Right lobe of liver (tissue), 6 donors: ENCODE measurements around the gene LRMDA. TPM values are rescaled to one million over a fixed set of nuclear protein-coding genes. Genes with fewer than 3 reads are reported as not detected.

Source experiments
- ATAC-seq, 4 donors: fragments of 200-7000 bp; cut with Tn5 transposase; one replicate each; pipeline ENCODE4 v1.9.1; 2020; ENCODE audit warnings: mild to moderate bottlenecking in 4 of 4, moderate library complexity in 4 of 4
- DNase-seq, 3 donors: peaks; one replicate each; pipeline ENCODE4 v3.0.0-alpha.2; 2020
- H3K27ac ChIP-seq, 3 donors: fragments of 200-600 bp; one replicate each; pipeline ENCODE4 v1.8.0; 2022
- H3K27me3 ChIP-seq, 2 donors: fragments of 200-600 bp; one replicate each; pipeline ENCODE4 v1.8.0; 2022
- H3K36me3 ChIP-seq, 4 donors: fragments of 200-600 bp; sonication (generic) in 1 of 4; one replicate each; pipeline versions ENCODE4 v1.5.1 to v1.8.0; 2017 to 2022; ENCODE audit warnings: control low read depth in 1 of 4
- H3K4me1 ChIP-seq, 4 donors: fragments of 200-600 bp; sonication (generic) in 1 of 4; one replicate each; pipeline versions ENCODE4 v1.5.1 to v1.8.0; 2017 to 2022; ENCODE audit warnings: control low read depth in 1 of 4
- H3K4me3 ChIP-seq, 3 donors: fragments of 200-600 bp; one replicate each; pipeline ENCODE4 v1.8.0; 2022
- H3K9me3 ChIP-seq, 4 donors: fragments of 200-600 bp; sonication (generic) in 1 of 4; one replicate each; pipeline versions ENCODE4 v1.5.1 to v1.8.0; 2017 to 2022; ENCODE audit warnings: control low read depth in 1 of 4
- POLR2A ChIP-seq: fragments of 450-650 bp; IDR thresholded peaks from one replicate; pipeline ENCODE4 v1.6.1; 2017; ENCODE audit warnings: antibody characterized with exemption, mild to moderate bottlenecking
- WGBS: methylation state at CpG from one replicate; pipeline ENCODE4 v1.1.6; 2018; ENCODE audit warnings: low coverage, low lambda C conversion rate; ENCODE audit not compliant: insufficient coverage; ENCODE audit errors: missing lambda C conversion rate; 5-methylcytosine and 5-hydroxymethylcytosine counted together
- intact Hi-C, 2 donors: fragments of 100-400 bp; cut with DNase I; formaldehyde crosslinking; loops; one replicate each; pipeline versions ENCODE4 v1.11.2 to v1.14.1; 2022
- total RNA-seq, 6 experiments: library from RNA; depleted of rRNA in 2 of 6; stranded (reverse); fragments of >200 nt in 2 of 6; fragmentation: NEBNext Ultra II Directional in 3 of 6; extraction: Animal tissue kit (Norgen Biotek cat#: 25700) in 3 of 6; gene quantifications; one replicate each; pipeline versions ENCODE4 v1.1.0 to v1.2.4, GENCODE V29; 2016 to 2023
- TF ChIP-seq, protein P1 (sequence below), 4 donors: fragments of 200-600 bp in 3 of 4; fragments of 450-650 bp in 1 of 4; IDR thresholded peaks; one replicate each; pipeline versions ENCODE4 v1.5.1 to v1.8.0; 2016 to 2022; ENCODE audit warnings: antibody characterized with exemption in 4 of 4, mild to moderate bottlenecking in 2 of 4
- donor health status: DM: no; HTN: yes; CAD: no.
- donor health status: DM: no; HTN: no; CAD: no.
- donor health status: DM: no; HTN: no; CAD: no.
- donor health status: DM: no; HTN: yes; CAD: no.
- donor health status: DM: no; HTN: yes; CAD: no.

The LRMDA gene
- total RNA-seq, 6 experiments from 2014 or later, result 9.9 to 19.9 (median 16.3) TPM

DNA sequence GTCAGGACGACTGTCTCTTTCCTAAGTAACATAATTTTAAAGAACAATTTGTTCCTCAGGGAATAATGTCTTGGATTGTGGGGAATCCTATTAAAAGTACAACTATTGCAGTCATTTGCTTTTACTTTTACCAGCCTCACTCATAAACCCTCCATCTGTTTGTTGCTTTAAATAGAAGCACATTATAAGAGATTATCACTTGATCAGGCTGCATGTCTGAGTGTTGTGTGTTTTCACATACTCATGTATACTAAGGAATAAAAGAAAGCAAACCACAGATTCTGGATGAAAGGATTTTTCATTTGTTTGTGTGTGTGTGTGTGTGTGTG, 1128.4 kb downstream of the LRMDA start:
- no peak for ATAC-seq
- intact Hi-C loops, result no loop called here
- H3K36me3 ChIP-seq, result no peaks in the 10 kb centered on the region
- TF ChIP-seq, protein P1, sequence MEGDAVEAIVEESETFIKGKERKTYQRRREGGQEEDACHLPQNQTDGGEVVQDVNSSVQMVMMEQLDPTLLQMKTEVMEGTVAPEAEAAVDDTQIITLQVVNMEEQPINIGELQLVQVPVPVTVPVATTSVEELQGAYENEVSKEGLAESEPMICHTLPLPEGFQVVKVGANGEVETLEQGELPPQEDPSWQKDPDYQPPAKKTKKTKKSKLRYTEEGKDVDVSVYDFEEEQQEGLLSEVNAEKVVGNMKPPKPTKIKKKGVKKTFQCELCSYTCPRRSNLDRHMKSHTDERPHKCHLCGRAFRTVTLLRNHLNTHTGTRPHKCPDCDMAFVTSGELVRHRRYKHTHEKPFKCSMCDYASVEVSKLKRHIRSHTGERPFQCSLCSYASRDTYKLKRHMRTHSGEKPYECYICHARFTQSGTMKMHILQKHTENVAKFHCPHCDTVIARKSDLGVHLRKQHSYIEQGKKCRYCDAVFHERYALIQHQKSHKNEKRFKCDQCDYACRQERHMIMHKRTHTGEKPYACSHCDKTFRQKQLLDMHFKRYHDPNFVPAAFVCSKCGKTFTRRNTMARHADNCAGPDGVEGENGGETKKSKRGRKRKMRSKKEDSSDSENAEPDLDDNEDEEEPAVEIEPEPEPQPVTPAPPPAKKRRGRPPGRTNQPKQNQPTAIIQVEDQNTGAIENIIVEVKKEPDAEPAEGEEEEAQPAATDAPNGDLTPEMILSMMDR (IDR thresholded peaks at IDR 0.05), result no peak
- TF ChIP-seq POLR2A, result no peak
- no peaks in the 10 kb centered on the region for H3K27me3 ChIP-seq
- WGBS, result 57% methylated on average over 1 of the region's 1 CpG
- no peaks in the 10 kb centered on the region for H3K9me3 ChIP-seq
- no peak for DNase-seq
- H3K4me1 ChIP-seq, result peaks cover 0 to 17% (median 8%) of the 10 kb centered on the region in 4 donors
- H3K4me3 ChIP-seq, result no peak overlapping the region
- H3K27ac ChIP-seq, result no peak overlapping the region

DNA sequence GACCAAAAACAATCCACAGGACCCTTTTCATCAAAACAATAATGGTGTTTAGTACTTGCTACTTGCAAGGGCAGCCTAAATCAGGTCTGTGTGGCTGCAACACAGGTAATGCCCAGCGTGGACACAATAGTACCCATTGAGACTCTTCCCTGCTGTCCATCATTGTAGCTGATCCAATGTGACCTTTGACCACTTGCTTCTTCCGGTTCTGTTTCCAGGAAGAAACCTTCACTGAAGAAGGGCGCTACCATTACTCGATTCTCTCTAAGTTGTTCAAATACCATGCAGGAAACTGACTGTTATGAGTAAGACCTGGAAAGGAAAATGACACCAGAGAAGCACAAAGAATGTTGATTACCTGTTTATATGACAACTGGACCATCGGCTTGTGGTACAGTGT, 1128.9 kb downstream of the LRMDA start:
- TF ChIP-seq, protein P1 (IDR thresholded peaks at IDR 0.05), result no peak
- TF ChIP-seq POLR2A, result no peak
- intact Hi-C loops, result no loop called here
- Histone ChIP-seq H3K4me1 (peaks cover 0 to 17% (median 8%) of the 10 kb centered on the region in 4 donors), H3K27ac (no peak overlapping the region), H3K4me3 (no peak overlapping the region), H3K9me3 (no peaks in the 10 kb centered on the region), H3K36me3 (no peaks in the 10 kb centered on the region), H3K27me3 (no peaks in the 10 kb centered on the region)
- WGBS, result 79% methylated on average over 4 of the region's 5 CpGs
- ATAC-seq (no peak), DNase-seq (no peak)

DNA sequence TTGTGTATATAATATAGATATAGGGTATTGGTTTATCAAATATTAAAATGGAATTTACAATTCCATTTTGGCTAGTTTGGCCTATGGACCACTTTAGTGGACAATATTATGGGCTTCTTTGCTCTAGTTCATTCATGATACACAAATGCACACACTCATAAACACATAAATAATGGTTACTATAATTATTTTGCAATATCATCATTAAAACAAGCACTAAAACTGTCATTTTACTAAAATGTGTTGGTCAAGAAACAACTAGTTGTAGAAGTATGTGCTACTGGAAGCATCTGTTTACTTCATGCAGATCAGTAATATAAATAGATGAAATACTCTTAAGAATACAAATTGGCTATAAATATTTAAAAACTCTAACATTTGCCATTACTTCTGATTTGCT, 1131.9 kb downstream of the LRMDA start:
- intact Hi-C loops, result no loop called here
- H3K27ac ChIP-seq, result no peak overlapping the region
- ATAC-seq, result no peak

GRCh38 chr10:76572021-76572420, 1140.6 kb downstream of the LRMDA start:
- no peak overlapping the region for H3K4me3 ChIP-seq
- intact Hi-C loops, result no loop called here

More for the DNA sequence above, 1131.9 kb downstream of the LRMDA start:
- no peak for TF ChIP-seq POLR2A
- TF ChIP-seq, protein P1 (IDR thresholded peaks at IDR 0.05), result no peak
- H3K36me3 ChIP-seq, result no peaks in the 10 kb centered on the region
- H3K9me3 ChIP-seq, result no peaks in the 10 kb centered on the region
- DNase-seq, result no peak
- peaks cover 0 to 13% (median 6%) of the 10 kb centered on the region in 4 donors for H3K4me1 ChIP-seq
- H3K27me3 ChIP-seq, result no peaks in the 10 kb centered on the region
- no peak overlapping the region for H3K4me3 ChIP-seq

More at GRCh38 chr10:76572021-76572420, 1140.6 kb downstream of the LRMDA start:
- TF ChIP-seq POLR2A, result no peak
- TF ChIP-seq, protein P1 (IDR thresholded peaks at IDR 0.05), result no peak
- no peaks in the 10 kb centered on the region for H3K4me1 ChIP-seq
- H3K9me3 ChIP-seq, result no peaks in the 10 kb centered on the region
- 82% methylated on average over 1 of the region's 1 CpG for WGBS
- no peak for DNase-seq
- no peak overlapping the region for H3K27ac ChIP-seq
- H3K36me3 ChIP-seq, result no peaks in the 10 kb centered on the region
- H3K27me3 ChIP-seq, result no peaks in the 10 kb centered on the region
- no peak for ATAC-seq
